Measurements from ENCODE around the gene PRPF18. TPM values are rescaled to one million over a fixed set of nuclear protein-coding genes. Genes with fewer than 3 reads are reported as not detected.

PRPF18 gene
- total and polyA plus RNA-seq, 2 of the 4 experiments (the other 2 are of a cell fraction), result 10.0 to 16.9 TPM

DNA sequence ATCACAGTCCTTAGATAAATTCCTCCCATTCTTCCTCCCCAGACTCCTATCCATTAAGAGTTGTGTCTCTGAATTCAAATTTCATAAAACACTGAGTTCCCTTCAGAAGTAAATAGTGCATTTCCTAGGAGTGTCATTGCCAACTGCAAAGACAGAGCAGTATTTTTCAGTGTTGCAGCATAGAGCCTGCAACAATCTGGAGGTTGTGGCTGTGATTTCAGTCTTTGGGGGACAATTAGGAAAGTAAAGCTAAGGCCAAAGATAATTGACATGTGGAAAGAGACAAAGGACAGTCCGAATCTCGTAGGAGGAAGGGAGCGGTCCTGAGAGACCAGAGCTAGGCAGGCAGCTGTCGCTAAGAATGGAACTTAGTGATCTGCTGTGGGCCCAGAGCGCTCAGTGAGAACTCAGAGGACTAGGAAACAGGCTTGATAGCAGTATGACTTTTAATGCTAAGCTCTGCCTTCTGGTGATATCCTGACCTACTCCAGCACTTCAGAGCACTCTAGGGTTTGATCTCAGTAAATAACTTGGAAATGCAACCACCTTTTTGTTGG lies 46.2 kb downstream of the PRPF18 start:
- no peak overlapping the region for H2BK120ac ChIP-seq (ENCODE audit: low read depth, low read length)
- TF ChIP-seq POLR2A (IDR thresholded peaks at IDR 0.05; ENCODE audit: low read depth, low read length), result no peak
- no peak for TF ChIP-seq SMC3 (IDR thresholded peaks at IDR 0.05; ENCODE audit: low read depth, low read length)
- TF ChIP-seq MXI1 (IDR thresholded peaks at IDR 0.05; ENCODE audit: borderline replicate concordance, low read depth, low read length), result no peak
- TF ChIP-seq RFX5 (IDR thresholded peaks at IDR 0.05; ENCODE audit: low read depth, low read length), result no peak
- TF ChIP-seq, protein P1, sequence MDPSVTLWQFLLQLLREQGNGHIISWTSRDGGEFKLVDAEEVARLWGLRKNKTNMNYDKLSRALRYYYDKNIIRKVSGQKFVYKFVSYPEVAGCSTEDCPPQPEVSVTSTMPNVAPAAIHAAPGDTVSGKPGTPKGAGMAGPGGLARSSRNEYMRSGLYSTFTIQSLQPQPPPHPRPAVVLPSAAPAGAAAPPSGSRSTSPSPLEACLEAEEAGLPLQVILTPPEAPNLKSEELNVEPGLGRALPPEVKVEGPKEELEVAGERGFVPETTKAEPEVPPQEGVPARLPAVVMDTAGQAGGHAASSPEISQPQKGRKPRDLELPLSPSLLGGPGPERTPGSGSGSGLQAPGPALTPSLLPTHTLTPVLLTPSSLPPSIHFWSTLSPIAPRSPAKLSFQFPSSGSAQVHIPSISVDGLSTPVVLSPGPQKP (IDR thresholded peaks at IDR 0.05; ENCODE audit: borderline replicate concordance, low read depth, low read length), result no peak
- TF ChIP-seq, protein P2, sequence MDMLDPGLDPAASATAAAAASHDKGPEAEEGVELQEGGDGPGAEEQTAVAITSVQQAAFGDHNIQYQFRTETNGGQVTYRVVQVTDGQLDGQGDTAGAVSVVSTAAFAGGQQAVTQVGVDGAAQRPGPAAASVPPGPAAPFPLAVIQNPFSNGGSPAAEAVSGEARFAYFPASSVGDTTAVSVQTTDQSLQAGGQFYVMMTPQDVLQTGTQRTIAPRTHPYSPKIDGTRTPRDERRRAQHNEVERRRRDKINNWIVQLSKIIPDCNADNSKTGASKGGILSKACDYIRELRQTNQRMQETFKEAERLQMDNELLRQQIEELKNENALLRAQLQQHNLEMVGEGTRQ (IDR thresholded peaks at IDR 0.05; ENCODE audit: low read depth, low read length), result no peak
- no peak for TF ChIP-seq RAD21 (IDR thresholded peaks at IDR 0.05; ENCODE audit: low read length)
- TF ChIP-seq MAZ (IDR thresholded peaks at IDR 0.05; ENCODE audit: borderline replicate concordance, low read depth, low read length), result no peak
- TF ChIP-seq MAFK (IDR thresholded peaks at IDR 0.05; ENCODE audit: low read depth, low read length), result no peak
- TF ChIP-seq CHD1 (IDR thresholded peaks at IDR 0.05; ENCODE audit: low read depth, low read length), result no peak
- no peak for TF ChIP-seq CEBPB (IDR thresholded peaks at IDR 0.05; ENCODE audit: low read depth, low read length)
- TF ChIP-seq FOS (IDR thresholded peaks at IDR 0.05; ENCODE audit: low read depth, low read length), result no peak
- TF ChIP-seq RCOR1 (IDR thresholded peaks at IDR 0.05; ENCODE audit: insufficient replicate concordance, low read length), result no peak
- no peak overlapping the region for H3K4me3 ChIP-seq (ENCODE audit: insufficient read depth, low read depth, low read length)
- H3K27ac ChIP-seq (ENCODE audit: insufficient read depth, low read length), result no peak overlapping the region
- no peak for ATAC-seq (ENCODE audit: low read depth)
- H3K4me2 ChIP-seq (ENCODE audit: low read depth, low read length), result no peak overlapping the region
- H2AFZ ChIP-seq (replicated peaks; ENCODE audit: low read length, poor library complexity), result no peak overlapping the region
- DNase-seq, result no peak
- no peak overlapping the region for H3K14ac ChIP-seq (replicated peaks; ENCODE audit: low read depth, low read length)
- no peak overlapping the region for H2BK20ac ChIP-seq (ENCODE audit: low read depth, low read length)
- H4K5ac ChIP-seq (ENCODE audit: low read depth, low read length), result no peak overlapping the region
- dilution Hi-C loops (cut with HindIII; ENCODE audit: low sequenced_read_pairs, unreplicated experiment), result no loop called here
- H3K9ac ChIP-seq (ENCODE audit: low read depth, low read length), result no peak overlapping the region
- H3K4me1 ChIP-seq (ENCODE audit: control insufficient read depth, insufficient read depth, low read length), result no peaks in the 10 kb centered on the region
- WGBS, 2 experiments (ENCODE audit: extremely low coverage in 2 of 2, insufficient read length in 1 of 2), result 76% methylated on average over 3 of the region's 5 CpGs; no CpG with 5 or more reads in 1 of the 2 experiments
- H4K20me1 ChIP-seq (ENCODE audit: insufficient read depth, low read length), result no peaks in the 10 kb centered on the region
- no peaks in the 10 kb centered on the region for H3K79me1 ChIP-seq (ENCODE audit: low read depth in 1 of 2, low read length in 2 of 2)
- peaks cover 14% of the 10 kb centered on the region for H3K36me3 ChIP-seq (ENCODE audit: control insufficient read depth, insufficient read depth, low read length)
- no peak overlapping the region for H4K8ac ChIP-seq (ENCODE audit: low read depth in 2 of 2, low read length in 2 of 2)
- in situ Hi-C loops (cut with MboI; ENCODE audit: low sequenced_read_pairs), result no loop called here
- no peak overlapping the region for H3K18ac ChIP-seq (ENCODE audit: low read depth, low read length)
- no peak overlapping the region for H2AK9ac ChIP-seq (replicated peaks; ENCODE audit: low read depth, low read length, poor library complexity)
- H3K56ac ChIP-seq (ENCODE audit: extremely low read depth, insufficient read depth, low read length), result no peak overlapping the region
- no peak overlapping the region for H2BK5ac ChIP-seq (ENCODE audit: low read depth, low read length, poor library complexity, severe bottlenecking)
- H3K23ac ChIP-seq (ENCODE audit: low read depth, low read length), result no peak overlapping the region
- ChIA-PET POLR2A (ENCODE audit: unreplicated experiment) (no interaction called here), CTCF (interaction anchor here (0.6 kb wide), 1 partner anchor 553 kb away, joined by 3 read pairs; no protein-coding TSS in a partner anchor)
- intact Hi-C loops (cut with micrococcal nuclease), result no loop called here
- H2AK5ac ChIP-seq (ENCODE audit: low read depth, low read length), result no peak overlapping the region
- no peak overlapping the region for H4K91ac ChIP-seq (ENCODE audit: insufficient read depth, low read depth, low read length)
- BruUV-seq (replicated peaks), result no TSS peak
- H2BK15ac ChIP-seq (ENCODE audit: low read depth, low read length), result no peak overlapping the region
- H3K4ac ChIP-seq (ENCODE audit: low read depth, low read length), result no peak overlapping the region
- H3K27me3 ChIP-seq (ENCODE audit: control insufficient read depth, insufficient read depth, low read length), result no peaks in the 10 kb centered on the region
- H3K9me3 ChIP-seq (ENCODE audit: control insufficient read depth, insufficient read depth, low read length), result no peaks in the 10 kb centered on the region
- H3K9me1 ChIP-seq (ENCODE audit: insufficient read depth, low read length), result peaks cover 1% of the 10 kb centered on the region

All from IMR-90 (cell line).